C1 segment of cervical spinal cord (tissue), 14 donors: ENCODE measurements around the gene PRMT7.

ENCODE experiments used
- DNase-seq, 14 donors: peaks; one replicate each; lab custom pipeline; 2025; lab: John Stamatoyannopoulos, UW

Gene PRMT7

GRCh38 chr16:68395167-68395786 is 84.5 kb downstream of the PRMT7 start:
- DNase-seq: no peak

- no peak for DNase-seq
Measured at GRCh38 chr16:68395815-68396214, 85.0 kb downstream of the PRMT7 start.

- peak in 2 of 14 donors; percentile 7 to 10 for DNase-seq
Measured at GRCh38 chr16:68396481-68396880, 85.7 kb downstream of the PRMT7 start.

- DNase-seq: no peak
Measured at GRCh38 chr16:68397710-68398201, 86.9 kb downstream of the PRMT7 start.

GRCh38 chr16:68399456-68399855 is 88.6 kb downstream of the PRMT7 start:
- no peak for DNase-seq

- DNase-seq: no peak
Measured at GRCh38 chr16:68400083-68400923, 89.5 kb downstream of the PRMT7 start.

GRCh38 chr16:68400924-68401460 is 90.2 kb downstream of the PRMT7 start:
- no peak for DNase-seq

GRCh38 chr16:68401871-68402747 is 91.3 kb downstream of the PRMT7 start:
- no peak for DNase-seq

GRCh38 chr16:68402748-68403040 is 91.9 kb downstream of the PRMT7 start:
- no peak for DNase-seq

GRCh38 chr16:68403177-68403576 is 92.4 kb downstream of the PRMT7 start:
- no peak for DNase-seq

GRCh38 chr16:68403704-68404103 is 92.9 kb downstream of the PRMT7 start:
- DNase-seq: no peak

GRCh38 chr16:68404736-68405345 is 94.0 kb downstream of the PRMT7 start:
- DNase-seq: no peak

- peak in 1 of 14 donors; percentile 3 for DNase-seq
Measured at GRCh38 chr16:68406458-68407152, 95.8 kb downstream of the PRMT7 start.
